H1 (cell line): ENCODE measurements around the gene TIAM2. TPM values are rescaled to one million over a fixed set of nuclear protein-coding genes. Genes with fewer than 3 reads are reported as not detected.

Experiments used
- CTCF ChIA-PET: fragments of 300-600 bp; sonication (Branson Sonifier 250); formaldehyde crosslinking; loops from one replicate; lab custom pipeline; 2021; ENCODE audit not compliant: partially characterized antibody; lab: Charles Lee
- POLR2A ChIA-PET: fragments of 300-600 bp; sonication (Branson Sonifier 250); formaldehyde crosslinking; loops from one replicate; lab custom pipeline; 2021; ENCODE audit warnings: inconsistent platforms; ENCODE audit not compliant: partially characterized antibody; lab: Charles Lee
- DNase-seq, 2 experiments: peaks; one replicate each; pipeline versions ENCODE4 v3.0.0 to v3.0.0-alpha.2; 2010 to 2022; ENCODE audit warnings: low spot score in 2 of 2, low read depth in 1 of 2, mixed read lengths in 1 of 2
- FAIRE-seq: peaks from 2 replicates; lab custom pipeline; 2011; peaks lifted over from hg19 to GRCh38; lab: Jason Lieb, UNC
- H2AFZ ChIP-seq: 2 replicates; pipeline ENCODE4 v1.8.1; 2012; ENCODE audit warnings: low read length, inconsistent platforms
- H2AK5ac ChIP-seq: 2 replicates; pipeline ENCODE4 v1.6.1; 2013; ENCODE audit warnings: low read depth, low read length
- H2BK120ac ChIP-seq: replicated peaks from 2 replicates; pipeline ENCODE3; 2013; ENCODE audit warnings: low read depth, low read length, inconsistent platforms
- H2BK12ac ChIP-seq: 2 replicates; pipeline ENCODE4 v1.6.1; 2013; ENCODE audit warnings: low read depth, low read length
- H2BK15ac ChIP-seq: 2 replicates; pipeline ENCODE4 v1.6.1; 2013; ENCODE audit warnings: low read length
- H2BK20ac ChIP-seq: 2 replicates; pipeline ENCODE4 v1.6.1; 2013; ENCODE audit warnings: low read length
- H2BK5ac ChIP-seq: 2 replicates; pipeline ENCODE4 v1.6.1; 2013; ENCODE audit warnings: low read depth, low read length
- H3K14ac ChIP-seq: 2 replicates; pipeline ENCODE4 v1.6.1; 2013; ENCODE audit warnings: inconsistent platforms; ENCODE audit not compliant: insufficient read length
- H3K18ac ChIP-seq: 2 replicates; pipeline ENCODE4 v1.6.1; 2013; ENCODE audit warnings: low read length; ENCODE audit errors: extremely low read depth
- H3K23ac ChIP-seq: 2 replicates; pipeline ENCODE4 v1.6.1; 2013; ENCODE audit warnings: inconsistent platforms; ENCODE audit not compliant: insufficient read length
- H3K23me2 ChIP-seq: 2 replicates; pipeline ENCODE4 v1.6.1; 2013; ENCODE audit warnings: low read depth, low read length
- H3K27ac ChIP-seq: 2 replicates; pipeline ENCODE4 v1.6.1; 2011; ENCODE audit warnings: low read depth, low read length, inconsistent platforms
- H3K27me3 ChIP-seq, 4 experiments: replicated peaks in 1 of 4; 1 replicate in 1 of 4; 2 replicates in 3 of 4; pipeline versions ENCODE4 v1.6.1 to v1.8.1; 2011 to 2013; ENCODE audit warnings: low read length in 3 of 4, mild to moderate bottlenecking in 3 of 4, inconsistent platforms in 2 of 4, mixed read lengths in 2 of 4, moderate library complexity in 1 of 4; ENCODE audit not compliant: control insufficient read depth in 3 of 4, insufficient read depth in 3 of 4; ENCODE audit errors: extremely low read depth in 1 of 4
- H3K36me3 ChIP-seq, 4 experiments: 2 replicates each; pipeline versions ENCODE4 v1.6.1 to v1.8.1; 2011 to 2013; ENCODE audit warnings: mild to moderate bottlenecking in 4 of 4, low read length in 3 of 4, moderate library complexity in 2 of 4, control low read depth in 1 of 4, inconsistent platforms in 1 of 4; ENCODE audit not compliant: insufficient read depth in 4 of 4, control insufficient read depth in 2 of 4
- H3K4ac ChIP-seq: replicated peaks from 2 replicates; pipeline ENCODE3; 2013; ENCODE audit warnings: low read length, low read depth, mixed read lengths, inconsistent platforms; ENCODE audit not compliant: insufficient read length
- H3K4me1 ChIP-seq, 4 experiments: replicated peaks in 1 of 4; 1 replicate in 1 of 4; 2 replicates in 3 of 4; pipeline versions ENCODE4 v1.6.1 to v1.8.1; 2011 to 2013; ENCODE audit warnings: low read length in 3 of 4, inconsistent platforms in 2 of 4, mixed read lengths in 1 of 4; ENCODE audit not compliant: insufficient read depth in 4 of 4, control insufficient read depth in 3 of 4
- H3K4me2 ChIP-seq, 2 experiments: 2 replicates each; pipeline versions ENCODE4 v1.6.1 to v1.8.1; 2011 to 2013; ENCODE audit warnings: low read depth in 2 of 2, low read length in 2 of 2, control low read depth in 1 of 2, inconsistent platforms in 1 of 2, mild to moderate bottlenecking in 1 of 2; ENCODE audit not compliant: insufficient read depth in 1 of 2
- H3K4me3 ChIP-seq, 4 experiments: fragments of 200-600, 300-600 bp in 1 of 4; sonication (generic), shearing (Covaris generic), sonication (Bioruptor Twin) in 1 of 4; 2 replicates each; pipeline versions ENCODE4 v1.5.1 to v1.8.1; 2011 to 2016; ENCODE audit warnings: low read length in 4 of 4, low read depth in 3 of 4, control low read depth in 2 of 4, inconsistent platforms in 2 of 4, mild to moderate bottlenecking in 2 of 4, mixed read lengths in 1 of 4, moderate library complexity in 1 of 4; ENCODE audit not compliant: insufficient read depth in 2 of 4; ENCODE audit errors: extremely low read depth in 1 of 4
- H3K56ac ChIP-seq: replicated peaks from 2 replicates; pipeline ENCODE3; 2013; ENCODE audit warnings: low read depth, mild to moderate bottlenecking, mixed read lengths, low read length, inconsistent platforms; ENCODE audit not compliant: insufficient read length
- H3K79me1 ChIP-seq: 2 replicates; pipeline ENCODE4 v1.6.1; 2013; ENCODE audit warnings: low read depth, low read length, control low read depth
- H3K79me2 ChIP-seq, 2 experiments: 2 replicates each; pipeline versions ENCODE4 v1.6.1 to v1.8.1; 2012 to 2013; ENCODE audit warnings: low read length in 2 of 2, mild to moderate bottlenecking in 2 of 2, inconsistent platforms in 1 of 2; ENCODE audit not compliant: insufficient read depth in 2 of 2, control insufficient read depth in 1 of 2
- H3K9ac ChIP-seq, 4 experiments: replicated peaks in 1 of 4; 1 replicate in 1 of 4; 2 replicates in 3 of 4; pipeline versions ENCODE4 v1.6.1 to v1.8.1; 2011 to 2013; ENCODE audit warnings: low read depth in 3 of 4, low read length in 3 of 4, control low read depth in 2 of 4, mild to moderate bottlenecking in 2 of 4, moderate library complexity in 2 of 4, inconsistent platforms in 1 of 4; ENCODE audit errors: extremely low read depth in 1 of 4
- H3K9me3 ChIP-seq, 2 experiments: 2 replicates each; pipeline versions ENCODE4 v1.6.1 to v1.8.1; 2012 to 2013; ENCODE audit warnings: mild to moderate bottlenecking in 2 of 2, moderate library complexity in 2 of 2, control low read depth in 1 of 2, inconsistent platforms in 1 of 2, low read depth in 1 of 2, low read length in 1 of 2, mixed read lengths in 1 of 2; ENCODE audit not compliant: insufficient read depth in 2 of 2
- H4K20me1 ChIP-seq, 2 experiments: replicated peaks in 1 of 2; 2 replicates each; pipeline versions ENCODE3 to v1.8.1; 2011 to 2013; ENCODE audit warnings: inconsistent platforms in 2 of 2, low read length in 2 of 2, mild to moderate bottlenecking in 1 of 2; ENCODE audit not compliant: insufficient read depth in 2 of 2, control insufficient read depth in 1 of 2
- H4K5ac ChIP-seq: 2 replicates; pipeline ENCODE4 v1.6.1; 2013; ENCODE audit warnings: low read length, low read depth, mixed read lengths, inconsistent platforms; ENCODE audit not compliant: insufficient read length
- H4K8ac ChIP-seq: 2 replicates; pipeline ENCODE4 v1.8.0; 2013; ENCODE audit warnings: mild to moderate bottlenecking, moderate library complexity, low read length, inconsistent platforms; ENCODE audit not compliant: insufficient read depth; ENCODE audit errors: extremely low read depth
- H4K91ac ChIP-seq: replicated peaks from 2 replicates; pipeline ENCODE3; 2013; ENCODE audit warnings: low read length, mixed read lengths, inconsistent platforms; ENCODE audit not compliant: insufficient read length
- CHD1 ChIP-seq: IDR thresholded peaks from 2 replicates; pipeline ENCODE4 v1.6.1; 2012; ENCODE audit warnings: low read depth, low read length, improper control_type of control experiment
- EZH2 ChIP-seq: fragments of 200-600 bp; sonication (generic); IDR thresholded peaks from 2 replicates; pipeline ENCODE4 v1.7.1; 2012; ENCODE audit warnings: low read depth, mild to moderate bottlenecking, moderate library complexity, low read length, inconsistent platforms; ENCODE audit not compliant: severe bottlenecking
- HDAC6 ChIP-seq: IDR thresholded peaks from one replicate; pipeline ENCODE4 v1.7.1; 2012; ENCODE audit warnings: low read depth, mild to moderate bottlenecking, inconsistent platforms, low read length, moderate library complexity
- JUN ChIP-seq: IDR thresholded peaks from 2 replicates; pipeline ENCODE4 v1.6.1; 2011; ENCODE audit warnings: low read depth, mild to moderate bottlenecking, improper control_type of control experiment, low read length
- KDM1A ChIP-seq: fragments of 200-600, 300-600 bp; sonication (generic); IDR thresholded peaks from 2 replicates; pipeline ENCODE4 v1.7.1; 2016; ENCODE audit warnings: mild to moderate bottlenecking, low read length, borderline replicate concordance
- KDM5A ChIP-seq: fragments of 200-600 bp; IDR thresholded peaks from 2 replicates; pipeline ENCODE4 v1.7.1; 2012; ENCODE audit warnings: mild to moderate bottlenecking, low read length, inconsistent platforms, mixed read lengths
- POU5F1 ChIP-seq: IDR thresholded peaks from 2 replicates; pipeline ENCODE4 v1.6.1; 2011; ENCODE audit warnings: low read depth, mild to moderate bottlenecking, low read length, moderate library complexity
- RXRA ChIP-seq: IDR thresholded peaks from 2 replicates; pipeline ENCODE4 v1.6.1; 2011; ENCODE audit warnings: low read depth, mild to moderate bottlenecking, low read length, moderate library complexity; ENCODE audit not compliant: insufficient read depth
- SIX5 ChIP-seq: IDR thresholded peaks from 2 replicates; pipeline ENCODE4 v1.6.1; 2011; ENCODE audit warnings: mild to moderate bottlenecking, low read depth, low read length
- SP2 ChIP-seq: IDR thresholded peaks from 2 replicates; pipeline ENCODE4 v1.6.1; 2012; ENCODE audit warnings: mild to moderate bottlenecking, low read length, inconsistent platforms
- TBP ChIP-seq: IDR thresholded peaks from 2 replicates; pipeline ENCODE4 v1.6.1; 2011; ENCODE audit warnings: low read depth, low read length, improper control_type of control experiment
- TCF12 ChIP-seq: IDR thresholded peaks from 2 replicates; pipeline ENCODE4 v1.6.1; 2011; ENCODE audit warnings: low read depth, mild to moderate bottlenecking, low read length
- USF2 ChIP-seq: IDR thresholded peaks from 2 replicates; pipeline ENCODE4 v1.6.1; 2011; ENCODE audit warnings: low read length, improper control_type of control experiment
- ZNF274 ChIP-seq: IDR thresholded peaks from 2 replicates; pipeline ENCODE4 v1.7.0; 2012; ENCODE audit warnings: low read length, borderline replicate concordance; ENCODE audit errors: extremely low read depth
- WGBS, 2 experiments: shearing (Covaris generic) in 1 of 2; methylation state at CpG; one replicate each; pipeline versions ENCODE4 v1.1.6 to v1.1.7; 2013 to 2015; ENCODE audit warnings: low lambda C conversion rate in 2 of 2, mixed read lengths in 2 of 2, inconsistent platforms in 1 of 2, low coverage in 1 of 2, missing lambda C conversion rate in 1 of 2; ENCODE audit not compliant: insufficient replicate concordance in 2 of 2, insufficient coverage in 1 of 2, insufficient read length in 1 of 2; ENCODE audit errors: extremely low coverage in 1 of 2, missing lambda C conversion rate in 1 of 2; 5-methylcytosine and 5-hydroxymethylcytosine counted together
- polyA plus RNA-seq, 7 experiments: library from polyadenylated mRNA; depleted of rRNA in 3 of 7; stranded (reverse) in 5 of 7; unstranded in 2 of 7; fragments of >200 nt in 5 of 7; fragments of 200-250 nt in 2 of 7; gene quantifications; 1 replicate in 5 of 7; 2 replicates in 1 of 7; 4 replicates in 1 of 7; pipeline versions ENCODE4 v1.2.1 to v1.2.3, GENCODE V29; 2011 to 2013; ENCODE audit warnings: missing spikeins in 2 of 7, mixed read lengths in 2 of 7
- total RNA-seq: library from RNA; stranded (reverse); fragmentation: NEBNext Ultra II Directional; extraction: Animal tissue kit (Norgen Biotek cat#: 25700); gene quantifications from 2 replicates; pipeline ENCODE4 v1.2.1, GENCODE V29; 2021

Gene TIAM2
- total and polyA plus RNA-seq, 2 of the 8 experiments (the other 6 are each of a cell fraction or from before 2014, with no cell fraction given): 7.4 to 23.9 TPM

GRCh38 chr6:155267411-155267810 is 272.3 kb downstream of the TIAM2 start:
- no peaks in the 10 kb centered on the region for H3K27me3 ChIP-seq
- no peak overlapping the region for H2BK15ac ChIP-seq
- H2BK12ac ChIP-seq: no peak overlapping the region
- no peak overlapping the region for H3K23ac ChIP-seq
- DNase-seq (no peak), FAIRE-seq (no peak)
- H4K91ac ChIP-seq: no peak overlapping the region
- no peak overlapping the region for H3K4me3 ChIP-seq
- no peak overlapping the region for H4K8ac ChIP-seq
- H4K20me1 ChIP-seq: no peaks in the 10 kb centered on the region
- no peak overlapping the region for H3K56ac ChIP-seq
- no peak overlapping the region for H3K18ac ChIP-seq
- H3K36me3 ChIP-seq: peaks cover 0 to 14% (median 6%) of the 10 kb centered on the region in 4 experiments; a peak in 3 of 8 replicates
- no peak overlapping the region for H3K4me2 ChIP-seq
- no peak overlapping the region for H3K9ac ChIP-seq
- H3K23me2 ChIP-seq: no peaks in the 10 kb centered on the region
- ChIA-PET POLR2A (interaction anchor here (1.1 to 1.7 kb wide), 3 partner anchors 8 to 33 kb away, joined by 3 to 5 read pairs (median 3); no protein-coding TSS in a partner anchor), CTCF (interaction anchor here (0.6 to 4.2 kb wide), 15 partner anchors 8 to 340 kb away, joined by 3 to 17 read pairs (median 4); no protein-coding TSS in a partner anchor)
- H3K14ac ChIP-seq: no peak overlapping the region
- no peak overlapping the region for H3K4ac ChIP-seq
- H3K27ac ChIP-seq: no peak overlapping the region
- H3K79me1 ChIP-seq: no peaks in the 10 kb centered on the region
- H4K5ac ChIP-seq: no peak overlapping the region
- 87% methylated on average over 2 of the region's 2 CpGs; no CpG with 5 or more reads in 1 of the 2 experiments for WGBS, 2 experiments
- H3K9me3 ChIP-seq: peaks cover 0 to 4% of the 10 kb centered on the region in 2 experiments; a peak in 2 of 4 replicates
- H2BK120ac ChIP-seq: no peak overlapping the region
- H3K79me2 ChIP-seq: peaks cover 3 to 4% of the 10 kb centered on the region in 2 experiments; a peak in 2 of 4 replicates
- no peak overlapping the region for H2AFZ ChIP-seq
- H2BK5ac ChIP-seq: no peak overlapping the region
- H2BK20ac ChIP-seq: no peak overlapping the region
- no peak overlapping the region for H2AK5ac ChIP-seq
- H3K4me1 ChIP-seq: peaks cover 0 to 2% (median under 1%) of the 10 kb centered on the region in 4 experiments; a peak in 3 of 7 replicates
- no peak for TF ChIP-seq RXRA
- TF ChIP-seq JUN: no peak
- TF ChIP-seq SIX5: no peak
- TF ChIP-seq HDAC6: no peak
- no peak for TF ChIP-seq EZH2
- no peak for TF ChIP-seq KDM1A
- no peak for TF ChIP-seq CHD1
- TF ChIP-seq POU5F1: no peak
- no peak for TF ChIP-seq TCF12
- TF ChIP-seq USF2: no peak
- no peak for TF ChIP-seq SP2
- TF ChIP-seq TBP: no peak
- no peak for TF ChIP-seq ZNF274
- no peak for TF ChIP-seq KDM5A
